DOHH2 (cell line): Measurements from ENCODE around the gene TMED4.

Experiments used
- H3F3A ChIP-seq: fragments of 200-600 bp; sonication (generic), shearing (Covaris generic); 2 replicates; pipeline ENCODE4 v1.6.0; 2016; ENCODE audit warnings: antibody characterized with exemption, mild to moderate bottlenecking; ENCODE audit not compliant: control insufficient read depth, insufficient read depth
- H3K27ac ChIP-seq: fragments of 200-600 bp; sonication (generic); 2 replicates; pipeline ENCODE4 v1.5.1; 2014; ENCODE audit warnings: low read depth, mild to moderate bottlenecking, low read length, moderate library complexity
- H3K27me3 ChIP-seq: fragments of 200-600 bp; sonication (generic); 2 replicates; pipeline ENCODE4 v1.6.1; 2014; ENCODE audit warnings: mild to moderate bottlenecking, low read length, mixed read lengths; ENCODE audit not compliant: control insufficient read depth
- H3K36me3 ChIP-seq: fragments of 200-600 bp; sonication (generic); 2 replicates; pipeline ENCODE4 v1.6.1; 2014; ENCODE audit warnings: mild to moderate bottlenecking, low read length, moderate library complexity, mixed read lengths; ENCODE audit not compliant: control insufficient read depth
- H3K4me1 ChIP-seq: fragments of 200-600 bp; sonication (generic); 2 replicates; pipeline ENCODE4 v1.6.1; 2014; ENCODE audit warnings: mild to moderate bottlenecking, low read length, mixed read lengths; ENCODE audit not compliant: control insufficient read depth
- H3K4me2 ChIP-seq: fragments of 200-600 bp; sonication (generic); 2 replicates; pipeline ENCODE4 v1.6.0; 2014; ENCODE audit warnings: mild to moderate bottlenecking, low read length, moderate library complexity
- H3K4me3 ChIP-seq: fragments of 200-600 bp; sonication (generic); 2 replicates; pipeline ENCODE4 v1.5.1; 2014; ENCODE audit warnings: mild to moderate bottlenecking, low read length, mixed read lengths
- H3K79me2 ChIP-seq: fragments of 200-600 bp; sonication (generic); 2 replicates; pipeline ENCODE4 v1.6.1; 2014; ENCODE audit warnings: mild to moderate bottlenecking, low read length, mixed read lengths; ENCODE audit not compliant: control insufficient read depth
- H3K9me2 ChIP-seq: fragments of 200-600 bp; sonication (generic); replicated peaks from 2 replicates; pipeline ENCODE4 v1.6.1; 2014; ENCODE audit warnings: mild to moderate bottlenecking, low read length, mixed read lengths; ENCODE audit not compliant: control insufficient read depth
- H3K9me3 ChIP-seq: fragments of 200-600 bp; sonication (generic); 2 replicates; pipeline ENCODE4 v1.6.1; 2014; ENCODE audit warnings: antibody characterized with exemption, low read length, mixed read lengths; ENCODE audit not compliant: control insufficient read depth, insufficient read depth
- H4K20me1 ChIP-seq: fragments of 200-600 bp; sonication (generic); 2 replicates; pipeline ENCODE4 v1.6.0; 2014; ENCODE audit warnings: low read depth, mild to moderate bottlenecking, antibody characterized with exemption, low read length, moderate library complexity; ENCODE audit not compliant: control insufficient read depth, insufficient read depth
- EZH2phosphoT487 ChIP-seq: fragments of 200-600 bp; sonication (generic); IDR thresholded peaks from 2 replicates; pipeline ENCODE4 v1.6.1; 2017; ENCODE audit warnings: borderline replicate concordance, mild to moderate bottlenecking, antibody characterized with exemption, low read length, moderate library complexity, mixed read lengths
- TF ChIP-seq, protein P1 (sequence below): fragments of 200-600 bp; sonication (generic); IDR thresholded peaks from one replicate; pipeline ENCODE4 v1.5.1; 2014; ENCODE audit warnings: antibody characterized with exemption, mild to moderate bottlenecking, low read depth, low read length; ENCODE audit not compliant: poor library complexity, severe bottlenecking

Gene TMED4

DNA sequence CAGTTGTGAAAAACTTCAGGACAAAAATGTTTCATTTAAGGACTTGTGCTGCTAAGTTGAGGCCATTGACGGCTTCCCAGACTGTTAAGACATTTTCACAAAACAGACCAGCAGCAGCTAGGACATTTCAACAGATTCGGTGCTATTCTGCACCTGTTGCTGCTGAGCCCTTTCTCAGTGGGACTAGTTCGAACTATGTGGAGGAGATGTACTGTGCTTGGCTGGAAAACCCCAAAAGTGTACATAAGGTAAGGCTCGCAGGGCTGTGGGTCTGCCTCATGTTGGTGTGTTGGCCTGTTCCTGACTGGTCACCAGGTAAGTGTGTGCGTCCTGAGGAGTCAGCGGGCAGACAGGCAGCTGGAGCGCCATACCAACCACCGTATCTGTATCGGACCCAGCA lies 42.3 kb upstream of the TMED4 start:
- TF ChIP-seq, protein P1, sequence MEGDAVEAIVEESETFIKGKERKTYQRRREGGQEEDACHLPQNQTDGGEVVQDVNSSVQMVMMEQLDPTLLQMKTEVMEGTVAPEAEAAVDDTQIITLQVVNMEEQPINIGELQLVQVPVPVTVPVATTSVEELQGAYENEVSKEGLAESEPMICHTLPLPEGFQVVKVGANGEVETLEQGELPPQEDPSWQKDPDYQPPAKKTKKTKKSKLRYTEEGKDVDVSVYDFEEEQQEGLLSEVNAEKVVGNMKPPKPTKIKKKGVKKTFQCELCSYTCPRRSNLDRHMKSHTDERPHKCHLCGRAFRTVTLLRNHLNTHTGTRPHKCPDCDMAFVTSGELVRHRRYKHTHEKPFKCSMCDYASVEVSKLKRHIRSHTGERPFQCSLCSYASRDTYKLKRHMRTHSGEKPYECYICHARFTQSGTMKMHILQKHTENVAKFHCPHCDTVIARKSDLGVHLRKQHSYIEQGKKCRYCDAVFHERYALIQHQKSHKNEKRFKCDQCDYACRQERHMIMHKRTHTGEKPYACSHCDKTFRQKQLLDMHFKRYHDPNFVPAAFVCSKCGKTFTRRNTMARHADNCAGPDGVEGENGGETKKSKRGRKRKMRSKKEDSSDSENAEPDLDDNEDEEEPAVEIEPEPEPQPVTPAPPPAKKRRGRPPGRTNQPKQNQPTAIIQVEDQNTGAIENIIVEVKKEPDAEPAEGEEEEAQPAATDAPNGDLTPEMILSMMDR = no peak
- TF ChIP-seq EZH2phosphoT487 = no peak
- peaks cover 73% of the 10 kb centered on the region for H3K79me2 ChIP-seq
- no peaks in the 10 kb centered on the region for H3K9me3 ChIP-seq
- peaks cover 46% of the 10 kb centered on the region for H3K36me3 ChIP-seq
- no peak overlapping the region for H3K4me2 ChIP-seq
- H3F3A ChIP-seq = no peaks in the 10 kb centered on the region
- H3K4me1 ChIP-seq = peaks cover 7% of the 10 kb centered on the region
- H4K20me1 ChIP-seq = peaks cover 18% of the 10 kb centered on the region
- no peaks in the 10 kb centered on the region for H3K27me3 ChIP-seq
- H3K4me3 ChIP-seq = no peak overlapping the region
- no peaks in the 10 kb centered on the region for H3K9me2 ChIP-seq
- no peak overlapping the region for H3K27ac ChIP-seq

DNA sequence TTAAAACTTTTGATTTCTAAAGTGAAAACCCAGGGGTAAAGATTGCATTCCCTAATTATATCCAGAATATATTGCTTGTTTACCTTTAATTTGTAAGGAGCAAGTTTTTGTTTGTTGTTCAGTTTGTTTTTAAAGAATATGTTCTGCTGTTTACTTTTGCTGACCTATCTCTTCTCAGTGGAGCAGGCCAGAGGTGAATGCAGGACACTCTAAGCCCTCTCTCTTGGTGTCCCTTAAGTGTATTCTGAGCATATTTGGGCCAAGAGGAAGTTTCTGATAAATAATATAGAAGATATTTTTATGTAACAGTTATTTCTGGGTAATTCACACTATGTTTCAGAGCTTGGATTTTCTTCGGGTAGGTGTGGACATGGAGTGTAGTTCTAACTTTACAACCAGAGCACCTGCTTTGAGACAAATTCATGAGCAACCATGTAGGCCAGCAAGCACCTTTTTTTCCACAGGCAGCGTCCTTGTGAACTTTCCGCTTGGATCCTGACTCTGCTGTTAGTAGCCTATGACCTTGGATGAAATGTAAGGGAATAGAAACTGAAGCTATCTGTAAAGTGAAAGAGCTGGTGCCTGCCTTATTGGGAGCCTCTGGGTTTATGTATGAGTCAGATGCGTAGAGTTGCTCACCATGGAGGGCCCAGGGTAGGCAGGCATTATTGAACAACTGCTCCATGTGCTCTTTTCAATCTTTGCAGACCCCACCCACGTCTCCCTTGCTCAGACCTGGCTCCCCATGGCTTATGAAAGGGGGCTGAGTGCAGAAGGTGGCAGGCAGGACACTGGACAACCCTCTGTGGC lies 40.5 kb upstream of the TMED4 start:
- Histone ChIP-seq H3K4me2 (no peak overlapping the region), H3K36me3 (peaks cover 52% of the 10 kb centered on the region), H3K27ac (no peak overlapping the region), H3K4me1 (0 out of 2 replicates have a peak, but pooled peaks cover 3% of the 10 kb centered on the region), H3K4me3 (no peak overlapping the region), H4K20me1 (peaks cover 18% of the 10 kb centered on the region), H3F3A (no peaks in the 10 kb centered on the region), H3K9me3 (no peaks in the 10 kb centered on the region), H3K79me2 (peaks cover 91% of the 10 kb centered on the region), H3K9me2 (no peaks in the 10 kb centered on the region), H3K27me3 (no peaks in the 10 kb centered on the region)
- TF ChIP-seq, protein P1 = no peak
- no peak for TF ChIP-seq EZH2phosphoT487

GRCh38 chr7:44621750-44622103 lies 39.7 kb upstream of the TMED4 start:
- H3F3A ChIP-seq = no peaks in the 10 kb centered on the region
- H3K4me3 ChIP-seq = no peak overlapping the region
- peaks cover 18% of the 10 kb centered on the region for H4K20me1 ChIP-seq
- no peaks in the 10 kb centered on the region for H3K9me2 ChIP-seq
- peaks cover 3% of the 10 kb centered on the region; the same call in 1 of the 2 replicates for H3K4me1 ChIP-seq
- no peaks in the 10 kb centered on the region for H3K9me3 ChIP-seq
- no peak overlapping the region for H3K27ac ChIP-seq
- TF ChIP-seq, protein P1 = no peak
- TF ChIP-seq EZH2phosphoT487 = no peak
- peaks cover 99% of the 10 kb centered on the region for H3K79me2 ChIP-seq
- peaks cover 51% of the 10 kb centered on the region for H3K36me3 ChIP-seq
- no peaks in the 10 kb centered on the region for H3K27me3 ChIP-seq
- H3K4me2 ChIP-seq = no peak overlapping the region
